NCI-H128 (cell line): ENCODE data around the gene SAXO1.

Experiments used
- DNase-seq: peaks from one replicate; lab custom pipeline; 2025; ENCODE audit not compliant: unreplicated experiment; lab: John Stamatoyannopoulos, UW

The SAXO1 gene

DNA sequence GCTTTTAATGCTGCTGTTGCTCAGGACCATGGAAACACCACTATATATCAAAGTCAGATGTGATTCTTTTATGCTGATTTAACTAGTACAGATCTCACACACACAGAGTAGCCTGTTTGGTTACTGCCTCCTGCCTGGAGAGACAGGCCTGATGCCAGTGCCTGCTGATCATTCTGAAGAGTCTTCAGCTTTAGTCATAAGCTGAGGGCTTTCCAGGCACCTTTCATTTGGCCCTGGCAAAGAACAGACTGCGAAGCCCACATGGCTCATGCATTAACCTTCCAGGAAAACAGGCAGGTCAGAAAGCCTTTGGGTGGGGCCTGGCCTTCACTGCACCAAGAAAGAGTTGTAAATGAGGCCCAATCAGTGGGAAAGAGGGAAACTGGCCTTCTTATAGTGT is 144.7 kb downstream of the SAXO1 start:
- no peak for DNase-seq

DNA sequence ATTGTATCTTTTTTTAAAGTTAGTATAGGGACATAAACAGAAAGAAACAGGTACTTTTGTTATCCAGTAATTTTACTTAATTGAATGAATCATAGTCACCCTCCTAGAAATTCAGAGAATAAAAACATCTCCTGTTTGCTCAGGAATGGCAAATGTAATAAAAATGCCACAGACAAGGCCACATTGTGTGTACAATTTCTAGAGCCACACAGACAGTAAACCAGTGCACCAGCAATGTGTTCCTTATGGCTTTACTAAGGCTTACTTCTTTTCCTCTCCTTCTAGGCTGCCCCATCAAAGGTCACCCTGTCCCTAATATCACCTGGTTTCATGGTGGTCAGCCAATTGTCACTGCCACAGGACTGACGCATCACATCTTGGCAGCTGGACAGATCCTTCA is 145.5 kb downstream of the SAXO1 start:
- no peak for DNase-seq

DNA sequence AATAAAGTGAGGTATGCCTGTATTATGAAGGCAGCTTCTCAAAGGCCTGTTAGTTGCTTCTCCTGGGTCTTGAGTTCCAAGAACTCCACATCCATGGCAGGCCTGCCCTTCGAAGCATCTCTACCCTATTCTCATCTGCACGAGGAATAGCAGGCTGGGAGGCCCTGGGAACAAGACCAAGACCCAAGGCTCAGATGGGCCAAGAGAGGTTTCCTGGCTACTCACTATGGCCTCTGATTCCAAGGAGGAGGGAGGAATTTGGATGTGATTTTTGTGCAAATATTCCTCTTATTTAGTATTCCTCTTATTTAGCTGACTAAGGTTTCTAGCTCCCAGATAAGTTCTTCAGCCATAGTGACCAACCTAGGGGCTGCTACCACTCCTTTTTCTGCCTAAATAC is 151.3 kb downstream of the SAXO1 start:
- DNase-seq = no peak

DNA sequence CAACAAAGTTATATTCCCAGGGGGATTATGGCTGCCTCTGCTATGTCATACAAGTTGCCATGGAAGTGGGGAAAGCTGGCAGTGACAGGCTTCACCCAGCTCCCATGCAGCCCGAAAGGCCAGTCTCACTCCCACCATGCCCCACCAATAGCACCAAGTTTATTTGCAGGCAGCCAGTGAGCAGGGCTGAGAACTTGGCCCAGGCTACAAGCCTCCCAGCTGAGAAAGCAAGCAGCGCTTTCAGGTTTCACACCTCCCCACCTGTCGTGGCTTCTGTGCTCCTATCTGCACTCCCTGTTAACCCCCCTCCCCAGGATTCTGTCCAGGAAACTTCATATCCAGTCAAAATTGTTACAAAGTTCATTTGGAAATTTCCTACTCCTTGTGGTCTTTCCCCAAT is 155.0 kb downstream of the SAXO1 start:
- no peak for DNase-seq
